ENCODE measurements around the gene APBA2. TPM values are rescaled to one million over a fixed set of nuclear protein-coding genes. Genes with fewer than 3 reads are reported as not detected.

The APBA2 gene
- total RNA-seq, 1 experiment from 2014 or later, result 12.9 TPM

DNA sequence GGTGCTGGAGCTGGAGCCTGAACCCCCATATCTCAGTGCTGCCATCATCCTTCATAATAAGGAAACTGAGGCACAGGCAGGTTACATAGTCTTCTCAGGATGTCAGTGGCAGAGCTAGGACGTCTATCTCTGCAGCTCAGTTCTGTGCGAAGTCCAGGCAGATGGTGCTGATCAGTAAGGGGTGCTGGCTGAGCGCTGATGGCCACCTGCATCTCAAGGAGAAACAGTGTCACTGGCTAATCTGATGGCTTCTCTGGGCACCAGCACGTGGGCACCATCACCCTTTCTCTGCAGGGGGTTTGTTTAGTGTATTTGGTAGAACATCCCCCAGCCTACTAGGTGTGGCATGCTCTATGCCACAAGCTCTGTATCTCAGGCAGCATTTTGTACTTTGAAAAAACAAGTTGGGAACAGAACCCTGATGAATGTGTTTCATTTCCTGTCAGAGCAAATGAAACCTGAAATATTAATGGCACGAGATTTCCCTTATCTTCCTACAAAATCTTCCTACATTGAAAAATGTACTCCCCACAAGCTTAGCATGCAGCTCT, 35.1 kb downstream of the APBA2 start:
- no peak for TF ChIP-seq EZH2 (IDR thresholded peaks at IDR 0.05; ENCODE audit: borderline replicate concordance, low read depth, low read length, poor library complexity, severe bottlenecking)
- TF ChIP-seq, protein P1, sequence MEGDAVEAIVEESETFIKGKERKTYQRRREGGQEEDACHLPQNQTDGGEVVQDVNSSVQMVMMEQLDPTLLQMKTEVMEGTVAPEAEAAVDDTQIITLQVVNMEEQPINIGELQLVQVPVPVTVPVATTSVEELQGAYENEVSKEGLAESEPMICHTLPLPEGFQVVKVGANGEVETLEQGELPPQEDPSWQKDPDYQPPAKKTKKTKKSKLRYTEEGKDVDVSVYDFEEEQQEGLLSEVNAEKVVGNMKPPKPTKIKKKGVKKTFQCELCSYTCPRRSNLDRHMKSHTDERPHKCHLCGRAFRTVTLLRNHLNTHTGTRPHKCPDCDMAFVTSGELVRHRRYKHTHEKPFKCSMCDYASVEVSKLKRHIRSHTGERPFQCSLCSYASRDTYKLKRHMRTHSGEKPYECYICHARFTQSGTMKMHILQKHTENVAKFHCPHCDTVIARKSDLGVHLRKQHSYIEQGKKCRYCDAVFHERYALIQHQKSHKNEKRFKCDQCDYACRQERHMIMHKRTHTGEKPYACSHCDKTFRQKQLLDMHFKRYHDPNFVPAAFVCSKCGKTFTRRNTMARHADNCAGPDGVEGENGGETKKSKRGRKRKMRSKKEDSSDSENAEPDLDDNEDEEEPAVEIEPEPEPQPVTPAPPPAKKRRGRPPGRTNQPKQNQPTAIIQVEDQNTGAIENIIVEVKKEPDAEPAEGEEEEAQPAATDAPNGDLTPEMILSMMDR (conservative IDR thresholded peaks at IDR 0.05; ENCODE audit: low read depth, low read length), result no peak
- no peaks in the 10 kb centered on the region for H3K36me3 ChIP-seq (ENCODE audit: insufficient read depth, low read length, poor library complexity, severe bottlenecking)
- H3K4me1 ChIP-seq (ENCODE audit: insufficient read depth, low read length, poor library complexity, severe bottlenecking), result no peaks in the 10 kb centered on the region
- CTCF ChIA-PET, result interaction anchor here (0.6 kb wide), 1 partner anchor 19 kb away, joined by 4 read pairs; no protein-coding TSS in a partner anchor
- POLR2A ChIA-PET (ENCODE audit: low non-redundant PET), result no interaction called here
- H3K27me3 ChIP-seq (replicated peaks; ENCODE audit: insufficient read depth, low read depth, low read length, poor library complexity), result no peaks in the 10 kb centered on the region
- intact Hi-C loops (cut with micrococcal nuclease; ENCODE audit: unreplicated experiment), result no loop called here
- no peaks in the 10 kb centered on the region for H3K9me3 ChIP-seq (ENCODE audit: low read depth, low read length, poor library complexity, severe bottlenecking)
- no peak for DNase-seq (ENCODE audit: low spot score)
- no TSS peak for BruUV-seq (replicated peaks)
- no peak overlapping the region for H3K27ac ChIP-seq (ENCODE audit: low read depth, low read length, poor library complexity, severe bottlenecking)
- no peak overlapping the region for H3K4me3 ChIP-seq (ENCODE audit: low read depth, low read length, poor library complexity, severe bottlenecking)

DNA sequence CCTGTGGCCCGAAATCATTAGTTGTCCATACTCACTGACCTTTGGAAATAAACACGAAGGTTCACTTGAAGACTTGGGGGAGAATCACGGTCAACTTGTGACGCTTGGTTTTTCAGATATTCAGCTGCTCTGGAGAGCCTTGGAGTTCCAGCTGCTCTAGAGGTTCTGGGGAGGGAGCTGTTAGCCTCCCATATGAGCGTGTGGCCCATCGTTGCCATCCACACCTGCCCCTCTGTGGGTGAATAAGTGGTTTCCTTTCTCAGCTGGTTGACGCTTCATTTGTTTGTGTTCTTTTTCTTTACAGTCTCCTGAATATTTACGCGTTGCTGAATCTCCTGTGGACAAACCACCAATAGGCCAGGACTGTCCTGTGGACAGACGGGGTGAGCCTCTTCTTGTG, 35.6 kb downstream of the APBA2 start:
- TF ChIP-seq, protein P1 (conservative IDR thresholded peaks at IDR 0.05; ENCODE audit: low read depth, low read length), result no peak
- no peak for TF ChIP-seq EZH2 (IDR thresholded peaks at IDR 0.05; ENCODE audit: borderline replicate concordance, low read depth, low read length, poor library complexity, severe bottlenecking)
- Histone ChIP-seq H3K4me3 (ENCODE audit: low read depth, low read length, poor library complexity, severe bottlenecking) (no peak overlapping the region), H3K27ac (ENCODE audit: low read depth, low read length, poor library complexity, severe bottlenecking) (no peak overlapping the region), H3K27me3 (replicated peaks; ENCODE audit: insufficient read depth, low read depth, low read length, poor library complexity) (no peaks in the 10 kb centered on the region), H3K36me3 (ENCODE audit: insufficient read depth, low read length, poor library complexity, severe bottlenecking) (no peaks in the 10 kb centered on the region), H3K4me1 (ENCODE audit: insufficient read depth, low read length, poor library complexity, severe bottlenecking) (no peaks in the 10 kb centered on the region), H3K9me3 (ENCODE audit: low read depth, low read length, poor library complexity, severe bottlenecking) (no peaks in the 10 kb centered on the region)
- DNase-seq (ENCODE audit: low spot score), result no peak
- ChIA-PET POLR2A (ENCODE audit: low non-redundant PET) (no interaction called here), CTCF (no interaction called here)
- BruUV-seq (replicated peaks), result no TSS peak
- intact Hi-C loops (cut with micrococcal nuclease; ENCODE audit: unreplicated experiment), result no loop called here

DNA sequence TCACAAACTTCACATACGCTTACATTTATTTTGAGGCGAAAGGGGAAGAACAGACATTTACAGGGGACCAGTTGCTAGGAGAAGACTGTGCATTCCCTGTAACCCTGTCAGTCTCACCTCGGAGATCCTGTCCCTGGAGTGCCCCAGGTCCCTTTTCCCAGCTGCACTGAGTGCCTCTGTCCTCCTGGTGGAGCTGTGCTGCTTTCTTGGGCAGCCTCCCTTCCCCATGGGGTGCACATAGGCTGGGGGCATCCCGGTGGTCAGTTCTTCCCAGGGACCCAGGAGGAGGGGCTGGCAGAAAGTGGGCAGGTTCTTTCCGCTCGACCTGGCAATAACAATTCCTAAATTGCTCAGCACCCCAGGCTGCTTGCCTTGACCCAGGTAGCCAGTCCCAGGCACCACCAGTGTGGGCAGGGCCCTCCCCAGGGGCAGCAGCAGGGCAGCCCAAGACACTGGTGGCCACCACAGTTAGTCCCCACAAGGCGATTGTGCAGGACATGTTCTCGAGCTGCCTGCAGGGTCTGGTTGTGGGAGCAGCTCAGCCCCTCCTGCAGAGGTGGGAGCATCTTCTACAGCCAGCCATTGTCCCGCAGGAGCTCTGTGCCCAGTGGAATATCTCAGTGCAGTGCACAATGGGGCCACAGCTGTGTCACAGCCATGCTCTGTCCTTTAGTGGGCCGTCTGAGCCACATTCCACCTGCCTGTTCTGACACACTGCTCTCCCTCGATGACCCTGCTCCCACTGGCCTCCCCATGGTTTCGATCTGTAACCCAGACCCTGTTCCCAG, 36.3 kb downstream of the APBA2 start:
- H3K4me3 ChIP-seq (ENCODE audit: low read depth, low read length, poor library complexity, severe bottlenecking), result no peak overlapping the region
- no peak overlapping the region for H3K27ac ChIP-seq (ENCODE audit: low read depth, low read length, poor library complexity, severe bottlenecking)
- no TSS peak for BruUV-seq (replicated peaks)
- no peaks in the 10 kb centered on the region for H3K4me1 ChIP-seq (ENCODE audit: insufficient read depth, low read length, poor library complexity, severe bottlenecking)
- intact Hi-C loops (cut with micrococcal nuclease; ENCODE audit: unreplicated experiment), result no loop called here
- no peaks in the 10 kb centered on the region for H3K9me3 ChIP-seq (ENCODE audit: low read depth, low read length, poor library complexity, severe bottlenecking)
- ChIA-PET CTCF (no interaction called here), POLR2A (ENCODE audit: low non-redundant PET) (no interaction called here)
- H3K27me3 ChIP-seq (replicated peaks; ENCODE audit: insufficient read depth, low read depth, low read length, poor library complexity), result no peaks in the 10 kb centered on the region
- H3K36me3 ChIP-seq (ENCODE audit: insufficient read depth, low read length, poor library complexity, severe bottlenecking), result no peaks in the 10 kb centered on the region
- TF ChIP-seq, protein P1 (conservative IDR thresholded peaks at IDR 0.05; ENCODE audit: low read depth, low read length), result peak; percentile 32
- no peak for TF ChIP-seq EZH2 (IDR thresholded peaks at IDR 0.05; ENCODE audit: borderline replicate concordance, low read depth, low read length, poor library complexity, severe bottlenecking)
- DNase-seq (ENCODE audit: low spot score), result no peak
